ENCODE results near the gene TCF12.
"Not testable (repeated sequence)": the region's sequence is repeated elsewhere in the genome, so short reads cannot be mapped to it uniquely, and the experiment has no call there.

TCF12 gene

DNA sequence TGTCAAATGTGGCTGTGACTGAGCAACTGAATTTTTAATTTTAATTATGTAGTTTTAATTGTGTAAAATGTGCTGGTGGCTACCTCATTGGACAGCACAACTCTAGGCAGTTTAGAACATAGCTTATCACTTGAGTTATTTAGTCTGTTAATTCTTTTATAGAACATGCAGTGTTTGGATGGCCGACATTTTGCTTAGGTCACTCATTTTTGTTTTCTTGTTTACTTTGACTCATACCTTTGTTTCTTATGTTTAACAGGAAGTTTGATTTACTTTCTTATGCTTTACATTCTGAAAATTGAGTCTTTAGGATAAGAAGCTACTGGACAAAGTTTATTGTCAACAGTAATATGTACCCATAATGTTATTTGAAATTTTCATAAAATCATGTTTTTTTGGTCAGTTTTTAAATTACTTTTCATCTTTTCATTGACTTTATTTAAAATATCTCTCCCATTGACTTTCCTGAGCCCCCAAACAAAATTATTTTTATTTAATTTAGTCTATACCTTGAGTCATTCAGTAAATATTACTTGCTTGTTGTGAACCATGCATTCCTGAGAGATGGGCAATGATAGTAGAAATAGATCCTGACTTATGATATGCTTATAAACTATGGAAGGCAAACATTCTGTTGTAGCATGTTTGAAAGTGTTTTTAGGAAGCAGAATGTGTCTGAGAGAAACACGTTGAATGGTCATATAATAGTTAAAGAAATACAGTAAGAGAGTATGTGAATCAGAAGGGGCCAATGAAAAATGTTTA is 60.6 kb downstream of the TCF12 start:
- no peak for DNase-seq (ENCODE audit: low spot score)

- no peak for DNase-seq (ENCODE audit: low spot score)
These were observed 62.0 kb downstream of the TCF12 start for GRCh38 chr15:56980473-56980872.

DNA sequence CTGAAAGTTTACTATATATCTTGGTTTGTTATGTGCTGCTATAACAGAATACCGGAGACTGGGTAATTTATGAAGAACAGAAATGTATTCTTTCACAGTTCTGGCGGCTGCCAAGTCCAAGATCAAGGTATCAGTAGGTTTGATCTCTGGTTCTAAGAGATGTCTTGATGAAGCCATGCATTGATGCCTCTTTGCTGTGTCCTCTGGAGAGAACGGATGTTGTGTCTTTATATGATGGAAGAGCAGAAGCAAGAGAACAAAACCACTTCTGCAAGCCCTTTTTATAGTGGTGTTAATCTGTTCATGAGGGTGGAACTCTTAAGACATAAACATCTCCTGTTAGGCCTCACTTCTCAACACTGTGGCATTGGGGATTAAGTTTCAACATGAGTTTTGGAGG is 62.7 kb downstream of the TCF12 start:
- DNase-seq (ENCODE audit: low spot score): no peak

GRCh38 chr15:56982987-56983386 is 64.5 kb downstream of the TCF12 start:
- no peak for DNase-seq (ENCODE audit: low spot score)

DNA sequence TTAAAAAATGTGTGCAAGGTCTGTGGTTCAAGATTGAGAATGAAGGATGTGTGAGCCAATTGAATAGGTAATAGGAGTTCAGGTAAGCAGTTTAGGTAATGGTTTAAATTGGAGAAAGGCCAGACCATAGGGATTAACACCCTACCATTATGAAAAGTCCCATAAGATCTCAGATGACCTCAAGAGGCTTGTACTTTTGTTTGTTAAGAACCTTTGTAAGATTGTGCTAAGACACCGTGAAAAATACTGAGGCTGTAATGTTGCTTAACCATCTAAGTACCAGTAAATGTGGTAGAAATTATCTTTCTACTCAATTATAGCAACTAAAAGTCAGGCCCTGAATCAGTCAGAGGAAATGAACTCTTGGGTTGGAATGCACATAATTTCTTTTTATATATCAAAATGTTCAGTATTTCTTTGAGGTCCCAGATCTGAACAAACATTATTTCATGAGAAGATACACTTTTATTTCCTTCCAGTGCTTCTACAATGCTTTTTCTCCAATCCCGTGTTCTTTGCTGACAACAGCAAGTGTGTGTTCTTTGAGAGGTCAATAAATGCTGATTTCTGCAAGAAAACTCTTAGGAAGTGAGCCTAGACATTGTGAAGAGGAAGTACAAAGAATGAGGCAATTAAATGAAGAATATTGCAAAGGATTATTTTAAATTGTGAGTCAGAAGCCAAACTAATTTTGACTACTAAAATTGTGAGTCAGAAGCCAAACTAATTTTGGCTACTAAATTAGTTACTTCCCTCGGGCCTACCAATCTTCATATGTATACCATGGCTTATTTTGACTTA is 66.4 kb downstream of the TCF12 start:
- no peak for DNase-seq (ENCODE audit: low spot score)

GRCh38 chr15:56985856-56986255 is 67.4 kb downstream of the TCF12 start:
- DNase-seq (ENCODE audit: low spot score): no peak

DNA sequence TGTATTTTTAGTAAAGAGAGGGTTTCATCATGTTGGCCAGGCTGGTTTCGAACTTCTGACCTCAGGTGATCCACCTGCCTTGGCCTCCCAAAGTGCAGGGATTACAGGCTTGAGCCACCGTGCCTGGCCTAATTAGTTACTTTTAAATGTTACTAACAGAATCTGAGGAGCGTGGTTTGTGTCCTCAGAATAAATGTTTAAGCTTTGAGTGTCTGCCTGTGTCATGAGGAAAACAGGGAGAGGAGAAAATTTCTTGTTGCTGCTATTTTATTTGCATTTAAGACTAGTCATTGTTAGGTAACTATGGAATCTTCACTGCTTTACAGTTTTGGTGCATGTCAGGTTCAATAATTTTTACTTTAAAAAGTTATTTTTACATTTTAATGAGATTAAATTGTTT is 68.8 kb downstream of the TCF12 start:
- DNase-seq (ENCODE audit: low spot score): no peak

- DNase-seq (ENCODE audit: low spot score): no peak
These were observed 69.8 kb downstream of the TCF12 start for GRCh38 chr15:56988219-56988618.

DNA sequence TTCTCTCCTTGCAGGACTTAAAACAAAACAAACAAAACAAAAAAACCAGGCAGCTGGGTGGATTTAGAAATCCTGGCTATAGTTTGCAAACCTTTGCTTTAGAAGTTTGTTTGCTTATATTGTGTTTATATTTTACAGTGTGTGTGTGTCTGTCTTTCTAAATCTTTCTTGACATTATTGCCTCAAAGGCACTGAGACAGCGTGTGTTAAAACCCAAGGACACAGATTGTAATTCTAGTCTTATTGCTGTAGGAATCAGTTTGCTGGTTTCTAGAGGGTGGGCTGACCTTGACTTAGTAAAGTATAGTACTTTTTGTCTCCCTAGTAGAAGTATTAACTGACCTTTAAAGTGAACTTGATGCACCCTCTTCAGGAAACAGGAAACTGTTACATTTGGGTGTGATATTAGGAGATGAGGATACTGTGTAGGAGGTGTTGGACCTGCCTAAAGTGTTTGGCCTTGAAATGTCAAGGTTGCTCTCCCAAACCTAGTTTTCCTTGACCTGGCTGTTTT is 71.0 kb downstream of the TCF12 start:
- no peak for DNase-seq (ENCODE audit: low spot score)

DNA sequence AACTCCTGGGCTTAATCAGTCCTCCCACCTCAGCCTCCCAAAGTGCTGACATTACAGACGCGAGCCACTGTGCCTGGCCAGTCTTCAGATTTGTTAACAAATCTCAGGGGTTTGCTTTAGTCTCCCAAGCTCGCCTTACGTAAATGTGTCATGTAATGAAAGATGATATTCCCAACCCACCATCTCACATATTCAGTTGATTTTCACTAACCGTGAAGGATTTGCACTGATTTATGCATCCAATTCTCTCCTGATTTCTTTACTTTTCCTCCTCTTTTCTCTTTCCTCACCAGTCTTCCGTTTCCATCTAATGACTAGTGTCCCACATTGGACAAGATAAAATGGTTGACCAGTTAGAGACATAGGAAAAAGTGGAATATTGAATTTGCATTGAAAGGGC is 72.6 kb downstream of the TCF12 start:
- DNase-seq (ENCODE audit: low spot score): no peak

GRCh38 chr15:56992725-56993124 is 74.3 kb downstream of the TCF12 start:
- no peak for DNase-seq (ENCODE audit: low spot score)

- no peak for DNase-seq (ENCODE audit: low spot score)
These were observed 75.8 kb downstream of the TCF12 start for GRCh38 chr15:56994280-56994679.

GRCh38 chr15:56996093-56996492 is 77.6 kb downstream of the TCF12 start:
- DNase-seq (ENCODE audit: low spot score): no peak

DNA sequence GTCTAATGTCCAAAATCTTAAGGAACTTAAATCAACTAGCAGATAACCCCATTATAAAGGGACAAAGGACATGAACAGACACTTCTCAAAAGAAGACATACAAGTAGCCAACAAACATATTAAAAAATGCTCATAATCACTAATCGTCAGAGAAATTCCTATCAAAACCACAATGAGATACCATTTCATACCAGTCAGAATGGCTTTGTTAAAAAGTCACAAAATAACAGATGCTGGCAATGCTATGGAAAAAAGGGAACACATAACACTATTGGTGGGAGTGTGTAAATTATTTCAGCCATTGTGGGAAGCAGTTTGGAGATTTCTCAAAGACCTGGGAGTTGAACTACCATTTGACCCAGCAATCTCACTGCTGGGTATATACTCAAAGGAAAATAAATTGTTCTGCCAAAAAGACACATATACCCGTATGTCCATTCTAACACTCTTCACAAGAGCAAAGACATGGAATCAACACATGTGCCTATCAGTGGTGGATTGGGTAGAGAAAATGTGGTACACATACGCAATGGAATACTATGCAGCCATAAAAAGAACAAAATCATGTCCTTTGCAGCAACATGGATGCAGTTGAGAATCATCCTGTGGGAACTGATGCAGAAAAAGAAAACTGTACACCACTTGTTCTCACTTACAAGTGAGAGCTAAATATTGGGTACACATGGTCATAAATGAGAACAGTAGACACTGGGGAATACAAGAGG is 78.5 kb downstream of the TCF12 start:
- no peak for DNase-seq (ENCODE audit: low spot score)

- DNase-seq (ENCODE audit: low spot score): no peak
These were observed 85.0 kb downstream of the TCF12 start for GRCh38 chr15:57003418-57003817.

DNA sequence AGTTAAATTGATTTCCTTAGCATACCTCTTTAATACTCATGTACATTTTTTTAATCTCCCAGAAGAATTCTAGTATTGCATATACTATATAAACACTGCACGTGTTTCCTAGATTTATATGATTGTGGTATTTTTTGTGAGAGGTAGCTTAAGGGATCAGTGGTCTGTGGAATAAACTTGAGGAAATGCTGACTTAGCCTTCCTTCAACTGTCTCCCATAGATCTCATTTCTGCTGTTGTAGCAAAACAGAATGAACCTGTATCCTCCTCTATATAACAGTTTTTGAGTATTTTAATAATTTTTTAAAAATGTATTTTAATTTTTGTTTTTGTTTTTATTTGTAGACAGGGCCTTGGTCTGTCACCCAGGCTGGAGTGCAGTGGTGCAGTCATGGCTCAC is 86.8 kb downstream of the TCF12 start:
- no peak for DNase-seq (ENCODE audit: low spot score)

DNA sequence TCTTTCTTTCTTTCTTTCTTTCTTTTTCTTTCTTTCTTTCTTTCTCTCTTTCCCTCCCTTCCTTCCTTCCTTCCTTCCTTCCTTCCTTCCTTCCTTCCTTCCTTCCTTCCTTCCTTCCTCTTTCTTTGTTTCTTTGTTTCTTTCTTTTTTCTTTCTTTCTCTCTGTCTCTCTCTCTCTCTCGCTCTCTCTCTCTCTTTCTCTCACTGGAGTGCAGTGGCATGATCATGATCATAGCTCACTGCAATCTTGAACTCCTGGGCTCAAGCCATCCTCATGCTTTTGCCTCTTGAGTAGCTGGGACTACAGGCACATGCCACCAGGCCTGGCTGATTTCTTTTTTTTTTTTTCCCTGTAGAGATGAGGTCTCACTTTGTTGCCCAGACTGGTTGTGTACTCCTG is 89.4 kb downstream of the TCF12 start:
- DNase-seq (ENCODE audit: low spot score): not testable (repeated sequence)

DNA sequence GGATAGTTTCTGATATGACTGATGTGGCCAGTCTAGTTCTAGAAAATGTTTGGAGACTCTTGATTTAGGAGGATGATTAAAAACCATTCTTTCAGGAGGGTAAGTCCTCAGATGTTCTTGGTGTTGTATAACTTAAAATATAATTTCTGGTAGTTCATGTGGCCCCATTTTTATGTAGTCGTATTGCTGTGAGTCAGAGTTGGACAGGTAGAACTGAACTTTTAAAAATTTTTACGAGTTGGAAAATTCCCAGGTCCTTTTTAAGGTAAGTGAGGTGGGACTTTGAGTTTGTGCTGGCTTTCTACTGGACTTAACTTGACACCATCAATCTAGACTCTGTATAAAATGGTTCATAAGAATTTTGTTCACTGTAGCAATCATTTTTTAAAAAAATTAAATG is 92.3 kb downstream of the TCF12 start:
- DNase-seq (ENCODE audit: low spot score): no peak

- DNase-seq (ENCODE audit: low spot score): no peak
These were observed 94.1 kb downstream of the TCF12 start for GRCh38 chr15:57012556-57012955.

DNA sequence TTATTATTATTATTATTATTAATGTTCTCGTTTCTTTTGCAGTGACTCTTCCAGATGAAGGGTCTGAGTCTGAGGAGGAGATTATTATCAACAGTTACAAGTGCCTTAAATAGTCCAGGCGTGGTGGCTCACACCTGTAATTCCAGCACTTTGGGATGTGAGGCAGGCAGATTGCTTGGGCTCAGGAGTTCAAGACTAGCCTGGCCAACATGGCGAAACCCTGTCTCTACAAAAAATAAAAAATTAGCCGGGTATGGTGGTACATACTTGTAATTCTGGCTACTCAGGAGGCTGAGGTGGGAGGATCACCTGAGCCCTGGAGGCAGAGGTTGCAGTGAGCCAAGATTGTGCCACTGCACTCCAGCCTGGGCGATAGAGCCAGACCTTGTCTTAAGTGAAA is 96.5 kb downstream of the TCF12 start:
- DNase-seq (ENCODE audit: low spot score): not testable (repeated sequence)

DNA sequence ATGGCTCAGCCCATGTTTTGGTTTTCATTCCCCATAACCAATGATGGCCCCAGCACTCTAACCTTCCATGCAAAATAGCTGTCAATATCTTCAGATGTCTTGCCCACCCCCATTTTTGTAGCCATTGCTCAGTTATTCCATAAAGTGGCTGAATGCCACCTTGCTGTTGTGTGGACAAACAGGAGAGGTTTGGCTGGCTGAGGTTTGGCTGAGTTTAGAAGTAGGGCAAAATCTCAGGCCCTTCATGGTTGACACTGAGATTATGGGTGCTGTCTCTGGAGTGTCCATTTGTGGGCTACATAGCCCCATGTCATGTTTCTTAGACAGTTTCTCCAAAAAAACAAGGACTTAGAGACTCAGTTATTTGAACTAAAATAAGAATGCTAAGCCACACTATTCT is 96.9 kb downstream of the TCF12 start:
- DNase-seq (ENCODE audit: low spot score): no peak

DNA sequence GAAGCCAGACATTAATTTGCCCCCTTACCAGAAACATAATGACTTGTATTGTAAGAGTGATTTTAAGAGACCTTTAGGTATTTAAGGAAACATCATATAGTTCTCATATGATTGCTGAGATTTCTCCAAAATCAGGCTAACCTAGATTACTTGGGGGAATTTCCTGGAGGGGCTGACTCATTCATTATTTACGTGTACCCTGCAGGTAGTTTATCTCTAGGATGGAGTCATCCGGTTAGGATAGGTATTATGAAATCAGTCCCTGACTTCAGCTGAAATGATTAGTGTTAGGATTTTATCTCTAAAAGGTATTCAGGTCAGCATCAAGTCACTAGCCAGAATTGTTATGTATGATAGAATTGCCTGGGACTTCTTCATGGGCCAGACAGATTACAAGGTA is 97.5 kb downstream of the TCF12 start:
- DNase-seq (ENCODE audit: low spot score): no peak

- no peak for DNase-seq (ENCODE audit: low spot score)
These were observed 98.6 kb downstream of the TCF12 start for GRCh38 chr15:57017024-57017423.

Measured in CD4-positive, alpha-beta T cell treated with Interleukin-2 at 100 ng/mL for 4 hours (primary cell).